Measurements from ENCODE around the gene KIAA1217.

Gene KIAA1217

GRCh38 chr10:24209946-24210491 is 1.1 kb downstream of the KIAA1217 start:
- DNase-seq: no peak

DNA sequence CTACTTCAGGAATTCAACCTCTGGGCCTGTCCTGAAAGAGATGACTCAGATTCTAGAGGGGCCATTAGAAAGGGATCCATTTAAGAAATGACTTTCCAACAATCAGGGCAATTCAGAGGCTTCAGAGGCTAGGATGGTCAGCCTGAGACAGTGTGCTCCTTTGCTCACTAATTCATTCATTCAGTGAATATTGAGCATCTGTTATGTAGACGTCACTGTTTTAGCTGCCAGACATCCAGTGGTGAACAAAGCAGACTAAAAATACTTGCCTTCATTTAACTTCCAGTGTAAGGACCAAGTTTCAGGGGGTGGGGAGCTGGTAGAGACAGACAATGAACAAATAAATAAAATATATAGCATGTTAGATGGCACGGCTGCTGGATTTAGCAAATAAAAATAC is 1.6 kb downstream of the KIAA1217 start:
- no peak for DNase-seq

DNA sequence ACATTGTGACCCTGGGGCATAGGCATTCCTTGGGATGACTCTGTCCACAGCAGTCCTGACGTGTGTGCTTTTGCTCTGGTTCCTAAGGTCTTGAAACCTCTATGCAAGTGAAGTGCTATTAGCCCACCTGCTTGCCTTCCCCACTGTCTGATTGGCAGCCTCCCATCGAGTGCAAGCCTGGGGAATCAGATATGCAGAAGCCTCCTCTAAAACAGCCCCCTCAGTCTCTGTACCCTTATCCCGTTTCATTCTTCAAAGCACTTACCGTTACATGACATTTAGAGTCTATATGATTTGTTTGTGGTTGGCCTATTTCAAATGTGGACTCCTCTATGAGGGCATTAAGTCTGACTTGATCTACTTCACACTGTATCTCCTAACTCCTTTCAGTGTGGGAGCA is 4.3 kb downstream of the KIAA1217 start:
- DNase-seq: no peak

GRCh38 chr10:24213881-24214280 is 4.9 kb downstream of the KIAA1217 start:
- no peak for DNase-seq

- no peak for DNase-seq
Measured at GRCh38 chr10:24214762-24215161, 5.8 kb downstream of the KIAA1217 start.

DNA sequence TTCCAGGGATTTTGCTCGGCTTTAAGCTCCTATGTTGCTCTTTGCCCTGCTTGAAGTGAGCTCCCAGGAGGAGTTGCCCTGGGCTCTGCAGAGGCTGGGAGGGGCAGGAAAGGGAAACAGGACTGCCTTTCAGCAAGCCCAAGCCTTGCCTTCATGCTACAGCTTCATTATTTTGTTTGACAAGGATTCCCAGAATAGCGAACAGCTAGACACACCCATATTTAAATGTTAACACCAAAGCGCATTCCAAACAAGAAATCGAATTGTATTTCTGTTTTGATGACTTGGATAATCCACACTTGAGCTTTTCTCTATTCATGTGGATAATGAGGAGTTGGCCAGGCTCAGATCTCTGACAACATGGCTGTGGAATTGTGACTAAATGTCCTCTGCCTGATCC is 6.3 kb downstream of the KIAA1217 start:
- no peak for DNase-seq

GRCh38 chr10:24215603-24216002 is 6.7 kb downstream of the KIAA1217 start:
- peak; percentile 83 for DNase-seq

- no peak for DNase-seq
Measured at GRCh38 chr10:24219963-24220362, 11.0 kb downstream of the KIAA1217 start.

GRCh38 chr10:24223341-24223740 is 14.4 kb downstream of the KIAA1217 start:
- DNase-seq: no peak

DNA sequence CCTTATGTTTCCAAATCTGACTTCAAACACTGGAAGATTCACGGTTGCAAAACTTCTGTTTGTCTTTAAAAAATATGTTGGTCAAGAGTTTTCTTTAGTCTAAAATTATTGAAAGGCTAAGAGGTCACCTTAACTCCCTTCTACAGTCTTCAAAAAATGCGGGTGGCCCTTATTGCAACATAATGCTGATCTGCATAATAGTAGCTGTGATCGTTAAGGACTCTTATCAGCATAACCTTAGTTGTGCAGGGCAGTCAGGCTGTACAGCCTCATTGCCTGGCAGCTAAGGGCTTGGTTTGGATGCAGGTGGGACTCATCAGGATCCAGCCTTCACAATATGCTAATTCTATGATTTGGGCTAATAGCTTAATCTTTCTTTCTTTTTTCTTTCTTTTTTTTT is 15.0 kb downstream of the KIAA1217 start:
- DNase-seq: no peak

- DNase-seq: no peak
Measured at GRCh38 chr10:24228642-24229041, 19.7 kb downstream of the KIAA1217 start.

- no peak for DNase-seq
Measured at GRCh38 chr10:24229909-24230308, 21.0 kb downstream of the KIAA1217 start.

GRCh38 chr10:24231200-24231599 is 22.3 kb downstream of the KIAA1217 start:
- no peak for DNase-seq

DNA sequence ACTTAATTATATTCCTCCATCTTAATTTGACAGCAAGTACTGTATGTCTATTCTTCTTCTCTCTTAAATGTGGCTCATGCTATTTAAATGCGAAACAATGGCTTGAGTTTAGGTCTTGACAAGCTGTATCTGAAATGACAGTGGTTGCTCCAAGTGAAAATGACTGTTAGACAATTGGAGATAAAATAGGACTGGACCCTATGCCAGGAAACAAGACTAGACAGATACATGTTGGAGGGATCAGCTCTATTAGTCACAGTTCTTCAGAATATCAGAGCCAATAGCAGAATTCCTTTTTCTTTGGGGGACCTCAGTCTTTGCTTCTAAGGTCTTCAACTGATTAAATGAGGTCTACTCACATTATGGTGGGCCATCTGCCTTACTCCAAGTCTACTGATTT is 25.8 kb downstream of the KIAA1217 start:
- no peak for DNase-seq

DNA sequence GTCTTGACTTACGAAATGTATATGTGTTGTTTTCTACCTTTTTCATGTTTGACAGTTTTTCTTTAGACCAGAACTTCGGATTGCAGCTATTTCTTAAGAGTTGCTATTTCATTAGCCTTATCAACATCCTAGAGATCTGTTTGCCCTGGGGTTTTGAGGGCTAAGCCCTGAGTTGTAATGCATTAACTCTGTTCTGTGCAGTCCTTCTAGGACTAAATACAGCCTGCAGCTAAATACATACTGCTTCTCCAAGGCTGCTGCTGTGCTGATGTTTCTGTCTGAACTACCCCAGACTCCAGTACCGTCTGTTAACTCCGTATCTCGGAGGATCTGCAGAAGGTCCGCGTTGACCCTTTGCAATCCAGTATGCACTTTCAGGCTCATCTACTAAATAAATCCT is 26.5 kb downstream of the KIAA1217 start:
- DNase-seq: no peak

DNA sequence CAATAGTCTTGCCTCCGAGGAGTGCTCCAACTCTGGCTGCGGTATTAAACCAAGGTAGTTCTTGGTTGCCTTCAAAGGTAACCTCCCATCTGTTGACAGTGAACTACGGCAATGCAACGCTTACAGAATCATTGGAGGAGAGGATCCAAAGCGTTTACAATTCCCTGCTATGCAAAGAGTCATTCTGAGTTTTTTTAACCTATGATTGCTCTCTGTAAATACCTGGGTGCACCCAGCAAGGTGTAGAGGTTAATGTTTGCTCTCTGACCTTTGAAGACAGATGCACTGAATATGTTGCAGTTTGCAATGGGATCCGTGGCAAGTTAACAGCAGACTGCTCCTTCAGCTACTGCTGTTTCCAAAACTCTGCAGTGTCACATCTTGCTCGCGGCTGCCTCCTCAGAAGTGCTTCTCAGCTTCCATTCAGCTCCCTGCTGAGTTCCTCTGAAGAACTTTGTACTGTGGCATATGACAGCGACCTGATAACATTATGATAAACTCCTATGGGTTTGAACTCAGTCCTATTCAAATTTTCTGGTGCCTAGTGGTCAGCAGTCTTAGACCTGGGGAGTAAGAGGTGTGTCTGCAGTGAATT is 29.0 kb downstream of the KIAA1217 start:
- DNase-seq: no peak

- DNase-seq: peak; percentile 26
Measured at GRCh38 chr10:24238519-24239247, 29.7 kb downstream of the KIAA1217 start.

- DNase-seq: no peak
Measured at GRCh38 chr10:24239289-24240040, 30.5 kb downstream of the KIAA1217 start.

DNA sequence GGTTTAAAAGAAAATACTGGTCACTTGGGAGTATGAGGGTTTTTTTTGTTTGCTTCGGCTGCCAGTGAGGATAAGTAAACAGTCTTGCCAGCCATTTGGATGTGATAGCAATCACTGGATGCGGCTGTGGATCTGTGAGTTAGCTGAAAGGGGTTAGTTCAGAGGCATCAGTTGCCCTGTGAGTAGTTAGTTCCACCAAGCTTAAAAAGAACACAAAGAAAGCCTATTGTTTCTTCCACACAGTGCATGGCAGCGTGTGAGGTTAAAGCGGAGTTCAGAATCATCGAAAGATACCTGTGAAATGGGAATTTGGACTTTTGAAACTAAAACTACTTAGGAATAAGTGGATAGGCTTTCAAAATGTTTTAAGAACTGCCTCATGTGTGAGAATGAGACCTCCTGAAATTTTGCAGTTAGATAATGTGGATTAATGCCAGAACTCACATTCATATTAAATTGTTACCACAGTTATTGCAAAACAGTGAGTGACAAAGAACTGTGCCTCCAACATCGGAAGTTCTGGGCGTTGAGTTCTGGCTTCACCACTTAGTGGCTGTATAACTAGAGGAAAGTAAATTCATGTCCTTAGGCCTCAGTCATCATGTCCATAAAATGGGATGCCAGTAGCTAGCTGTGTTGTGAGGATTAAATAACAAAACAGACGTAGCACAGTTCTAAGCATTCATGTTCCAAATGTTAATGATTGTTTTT is 31.3 kb downstream of the KIAA1217 start:
- DNase-seq: peak; percentile 18

- no peak for DNase-seq
Measured at GRCh38 chr10:24241536-24242040, 32.6 kb downstream of the KIAA1217 start.

- DNase-seq: no peak
Measured at GRCh38 chr10:24242562-24242961, 33.6 kb downstream of the KIAA1217 start.

DNA sequence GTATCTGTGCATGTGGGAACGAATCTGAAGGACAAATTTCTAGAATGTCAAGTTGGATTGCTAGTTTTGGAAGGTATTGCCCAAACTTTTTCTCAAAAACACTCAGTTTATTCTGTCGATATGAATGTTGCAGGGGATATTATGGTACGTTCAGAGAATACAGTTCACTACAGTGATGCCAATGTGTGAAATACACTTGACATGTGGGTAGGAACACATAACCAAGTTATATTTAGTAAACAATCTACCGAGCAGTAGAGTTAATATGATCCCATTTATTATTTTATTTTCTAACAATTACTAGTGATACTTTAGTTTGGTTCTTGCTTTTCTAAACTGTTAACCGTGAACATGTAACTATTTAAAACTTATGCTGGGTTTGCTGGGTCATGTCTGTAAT is 37.4 kb downstream of the KIAA1217 start:
- no peak for DNase-seq

- DNase-seq: no peak
Measured at GRCh38 chr10:24247841-24248240, 38.9 kb downstream of the KIAA1217 start.

Data from DMS79 (cell line).